ENCODE results near the gene ZNF689. TPM values are rescaled to one million over a fixed set of nuclear protein-coding genes. Genes with fewer than 3 reads are reported as not detected.

The ZNF689 gene
- polyA plus RNA-seq, 2 of the 4 experiments (the other 2 are of a cell fraction), result 6.8 to 7.4 TPM

DNA sequence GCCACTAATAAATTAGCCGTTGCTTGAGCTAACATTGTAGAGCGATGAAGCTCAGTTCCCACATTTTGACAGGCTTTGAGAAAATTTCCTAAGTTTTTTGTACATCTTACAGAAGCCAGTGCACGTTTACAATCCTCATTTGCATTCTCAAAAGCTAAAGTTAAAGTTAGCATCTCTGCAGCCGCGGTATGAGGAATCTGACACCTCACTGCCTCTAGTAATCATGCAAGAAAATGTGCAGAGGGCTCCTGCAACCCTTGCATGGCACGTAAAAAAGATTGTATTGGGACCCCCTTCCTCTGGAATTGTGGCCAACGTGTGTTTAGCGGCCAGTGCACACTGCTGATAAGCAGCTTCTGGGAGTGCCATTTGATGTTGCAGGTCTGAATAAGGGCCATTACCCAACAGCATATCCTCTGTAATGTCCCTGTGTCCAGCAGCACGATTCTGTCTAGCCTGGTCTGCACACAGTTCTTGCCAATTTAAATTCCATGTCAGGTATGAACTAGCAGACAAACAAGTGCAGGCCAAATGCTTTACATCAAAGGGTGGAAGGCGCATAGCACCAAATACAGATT, 12.4 kb upstream of the ZNF689 start:
- no peak overlapping the region for H3K4me3 ChIP-seq
- ATAC-seq (no peak), FAIRE-seq (no peak), DNase-seq (ENCODE audit: low read depth in 1 of 2, low spot score in 1 of 2) (no peak)
- no peaks in the 10 kb centered on the region for H3K9me3 ChIP-seq
- no peak overlapping the region for H3K27ac ChIP-seq
- no peak for TF ChIP-seq RCOR1 (IDR thresholded peaks at IDR 0.05; ENCODE audit: low read depth, low read length)
- TF ChIP-seq, protein P1, sequence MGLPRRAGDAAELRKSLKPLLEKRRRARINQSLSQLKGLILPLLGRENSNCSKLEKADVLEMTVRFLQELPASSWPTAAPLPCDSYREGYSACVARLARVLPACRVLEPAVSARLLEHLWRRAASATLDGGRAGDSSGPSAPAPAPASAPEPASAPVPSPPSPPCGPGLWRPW (IDR thresholded peaks at IDR 0.05), result no peak
- TF ChIP-seq, protein P2, sequence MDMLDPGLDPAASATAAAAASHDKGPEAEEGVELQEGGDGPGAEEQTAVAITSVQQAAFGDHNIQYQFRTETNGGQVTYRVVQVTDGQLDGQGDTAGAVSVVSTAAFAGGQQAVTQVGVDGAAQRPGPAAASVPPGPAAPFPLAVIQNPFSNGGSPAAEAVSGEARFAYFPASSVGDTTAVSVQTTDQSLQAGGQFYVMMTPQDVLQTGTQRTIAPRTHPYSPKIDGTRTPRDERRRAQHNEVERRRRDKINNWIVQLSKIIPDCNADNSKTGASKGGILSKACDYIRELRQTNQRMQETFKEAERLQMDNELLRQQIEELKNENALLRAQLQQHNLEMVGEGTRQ (IDR thresholded peaks at IDR 0.05), result no peak
- TF ChIP-seq, protein P3, sequence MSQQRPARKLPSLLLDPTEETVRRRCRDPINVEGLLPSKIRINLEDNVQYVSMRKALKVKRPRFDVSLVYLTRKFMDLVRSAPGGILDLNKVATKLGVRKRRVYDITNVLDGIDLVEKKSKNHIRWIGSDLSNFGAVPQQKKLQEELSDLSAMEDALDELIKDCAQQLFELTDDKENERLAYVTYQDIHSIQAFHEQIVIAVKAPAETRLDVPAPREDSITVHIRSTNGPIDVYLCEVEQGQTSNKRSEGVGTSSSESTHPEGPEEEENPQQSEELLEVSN (IDR thresholded peaks at IDR 0.05; ENCODE audit: borderline replicate concordance, low read depth), result no peak
- TF ChIP-seq MAFK (IDR thresholded peaks at IDR 0.05; ENCODE audit: partially characterized antibody), result no peak
- no peak for TF ChIP-seq ZSCAN20 (CRISPR knock-in tag; IDR thresholded peaks at IDR 0.05)
- TF ChIP-seq JUNB (IDR thresholded peaks at IDR 0.05), result no peak
- no peak for TF ChIP-seq NFE2L2 (conservative IDR thresholded peaks at IDR 0.05; ENCODE audit: low read length)
- no peak for TF ChIP-seq FOXS1 (CRISPR knock-in tag; IDR thresholded peaks at IDR 0.05)
- no peak for TF ChIP-seq POLR2A (IDR thresholded peaks at IDR 0.05; ENCODE audit: low read length)
- no peak for TF ChIP-seq CBX2 (IDR thresholded peaks at IDR 0.05; ENCODE audit: borderline replicate concordance, low read depth)
- no peak for TF ChIP-seq CBX8 (IDR thresholded peaks at IDR 0.05)
- TF ChIP-seq SREBF2 (IDR thresholded peaks at IDR 0.05), result no peak
- TF ChIP-seq RFX5 (IDR thresholded peaks at IDR 0.05), result no peak
- TF ChIP-seq KDM1A (IDR thresholded peaks at IDR 0.05; ENCODE audit: low read depth), result no peak
- TF ChIP-seq SMC3 (IDR thresholded peaks at IDR 0.05), result no peak
- no peak overlapping the region for H3K4me2 ChIP-seq
- 59% methylated on average over 10 of the region's 10 CpGs for WGBS (ENCODE audit: missing lambda C conversion rate)
- ChIA-PET CTCF (interaction anchor here (1.9 to 5.6 kb wide), 4 partner anchors 9 to 192 kb away, joined by 4 to 20 read pairs (median 12); partner anchors contain the start of gene DCTPP1), POLR2A (no interaction called here)
- no peaks in the 10 kb centered on the region for H3K4me1 ChIP-seq

DNA sequence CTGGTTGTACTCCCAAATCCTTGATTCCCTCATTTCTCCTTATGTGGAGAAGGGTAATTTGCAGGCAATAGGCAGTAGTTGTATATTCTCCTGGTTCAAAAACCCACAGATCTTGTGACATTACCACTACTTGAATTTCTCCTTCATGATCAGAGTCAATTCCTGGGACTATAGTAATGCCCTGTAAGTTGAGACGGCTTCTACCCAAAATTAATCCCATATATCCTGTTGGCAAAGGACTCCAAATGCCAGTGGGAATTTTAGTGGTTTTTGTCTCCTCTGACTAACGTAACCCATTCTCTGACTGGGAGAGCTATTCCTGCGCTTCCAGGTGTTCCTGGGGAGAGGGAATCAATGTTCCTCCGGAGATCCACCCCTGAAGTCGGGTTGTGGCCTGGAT, 11.6 kb upstream of the ZNF689 start:
- Histone ChIP-seq H3K4me2 (no peak overlapping the region), H3K4me3 (no peak overlapping the region), H3K9me3 (no peaks in the 10 kb centered on the region), H3K4me1 (no peaks in the 10 kb centered on the region), H3K27ac (no peak overlapping the region)
- ChIA-PET CTCF (interaction anchor here (0.8 to 5.6 kb wide), 6 partner anchors 9 to 196 kb away, joined by 3 to 20 read pairs (median 7); partner anchors contain the start of gene DCTPP1), POLR2A (no interaction called here)
- FAIRE-seq (no peak), DNase-seq (ENCODE audit: low read depth in 1 of 2, low spot score in 1 of 2) (no peak), ATAC-seq (no peak)
- 73% methylated on average over 5 of the region's 5 CpGs for WGBS (ENCODE audit: missing lambda C conversion rate)
- no peak for TF ChIP-seq KDM1A (IDR thresholded peaks at IDR 0.05; ENCODE audit: low read depth)
- TF ChIP-seq HDAC2 (IDR thresholded peaks at IDR 0.05), result no peak
- no peak for TF ChIP-seq RARB (CRISPR knock-in tag; IDR thresholded peaks at IDR 0.05)
- TF ChIP-seq JUNB (IDR thresholded peaks at IDR 0.05), result no peak
- TF ChIP-seq, protein P4, sequence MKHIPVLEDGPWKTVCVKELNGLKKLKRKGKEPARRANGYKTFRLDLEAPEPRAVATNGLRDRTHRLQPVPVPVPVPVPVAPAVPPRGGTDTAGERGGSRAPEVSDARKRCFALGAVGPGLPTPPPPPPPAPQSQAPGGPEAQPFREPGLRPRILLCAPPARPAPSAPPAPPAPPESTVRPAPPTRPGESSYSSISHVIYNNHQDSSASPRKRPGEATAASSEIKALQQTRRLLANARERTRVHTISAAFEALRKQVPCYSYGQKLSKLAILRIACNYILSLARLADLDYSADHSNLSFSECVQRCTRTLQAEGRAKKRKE (CRISPR knock-in tag; IDR thresholded peaks at IDR 0.05; ENCODE audit: low read depth), result no peak
- TF ChIP-seq CHD4 (IDR thresholded peaks at IDR 0.05; ENCODE audit: borderline replicate concordance), result no peak
- TF ChIP-seq RCOR1 (IDR thresholded peaks at IDR 0.05; ENCODE audit: low read depth, low read length), result no peak
- TF ChIP-seq, protein P5, sequence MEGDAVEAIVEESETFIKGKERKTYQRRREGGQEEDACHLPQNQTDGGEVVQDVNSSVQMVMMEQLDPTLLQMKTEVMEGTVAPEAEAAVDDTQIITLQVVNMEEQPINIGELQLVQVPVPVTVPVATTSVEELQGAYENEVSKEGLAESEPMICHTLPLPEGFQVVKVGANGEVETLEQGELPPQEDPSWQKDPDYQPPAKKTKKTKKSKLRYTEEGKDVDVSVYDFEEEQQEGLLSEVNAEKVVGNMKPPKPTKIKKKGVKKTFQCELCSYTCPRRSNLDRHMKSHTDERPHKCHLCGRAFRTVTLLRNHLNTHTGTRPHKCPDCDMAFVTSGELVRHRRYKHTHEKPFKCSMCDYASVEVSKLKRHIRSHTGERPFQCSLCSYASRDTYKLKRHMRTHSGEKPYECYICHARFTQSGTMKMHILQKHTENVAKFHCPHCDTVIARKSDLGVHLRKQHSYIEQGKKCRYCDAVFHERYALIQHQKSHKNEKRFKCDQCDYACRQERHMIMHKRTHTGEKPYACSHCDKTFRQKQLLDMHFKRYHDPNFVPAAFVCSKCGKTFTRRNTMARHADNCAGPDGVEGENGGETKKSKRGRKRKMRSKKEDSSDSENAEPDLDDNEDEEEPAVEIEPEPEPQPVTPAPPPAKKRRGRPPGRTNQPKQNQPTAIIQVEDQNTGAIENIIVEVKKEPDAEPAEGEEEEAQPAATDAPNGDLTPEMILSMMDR (IDR thresholded peaks at IDR 0.05), result no peak
- TF ChIP-seq MAZ (IDR thresholded peaks at IDR 0.05; ENCODE audit: borderline replicate concordance, low read depth, low read length), result no peak
- no peak for TF ChIP-seq ZC3H11A (IDR thresholded peaks at IDR 0.05)

Measured in A549 (cell line).